ENCODE measurements around the gene ZNF438. TPM values are rescaled to one million over a fixed set of nuclear protein-coding genes. Genes with fewer than 3 reads are reported as not detected.

The ZNF438 gene
- total and polyA plus RNA-seq, 10 of the 15 experiments (the other 5 are each of a cell fraction or from before 2014, with no cell fraction given) = 0.93 to 5.2 (median 1.9) TPM

- Histone ChIP-seq H3K4me2 (ENCODE audit: control insufficient read depth, insufficient read depth) (no peak overlapping the region), H3K9me3 (replicated peaks; ENCODE audit: control insufficient read depth, insufficient read depth, low read length) (peaks cover 5% of the 10 kb centered on the region), H3K36me3 (ENCODE audit: control insufficient read depth in 2 of 2, insufficient read depth in 2 of 2, low read length in 1 of 2) (peaks cover 0 to 4% of the 10 kb centered on the region in 2 experiments; a peak in 1 of 4 replicates), H3K4me1 (ENCODE audit: control insufficient read depth, insufficient read depth, low read length) (peaks cover 1% of the 10 kb centered on the region; the same call in 1 of the 2 replicates), H3K4me3 (no peak overlapping the region), H2AFZ (ENCODE audit: control insufficient read depth, low read depth, low read length) (no peak overlapping the region), H3K27me3 (replicated peaks in 1 of 2; ENCODE audit: control insufficient read depth in 2 of 2, insufficient read depth in 2 of 2, low read length in 1 of 2) (no peaks in the 10 kb centered on the region), H4K20me1 (ENCODE audit: control insufficient read depth, insufficient read depth) (no peaks in the 10 kb centered on the region), H3K79me2 (ENCODE audit: control insufficient read depth, insufficient read depth, low read length) (no peaks in the 10 kb centered on the region), H3K9ac (ENCODE audit: control insufficient read depth, insufficient read depth, low read length) (no peak overlapping the region), H3K27ac (ENCODE audit: control insufficient read depth, insufficient read depth) (no peak overlapping the region)
- 74% methylated on average over 4 of the region's 4 CpGs for WGBS (ENCODE audit: insufficient coverage, insufficient replicate concordance, low lambda C conversion rate, missing lambda C conversion rate)
- FAIRE-seq (no peak), ATAC-seq (no peak), DNase-seq (ENCODE audit: low read depth, low spot score) (no peak)
- ChIA-PET RAD21 (ENCODE audit: unreplicated experiment) (no interaction called here), SMC1A (ENCODE audit: uncharacterized antibody, unreplicated experiment) (interaction anchor here (1.2 kb wide), 1 partner anchor 16 kb away, joined by 4 read pairs; no protein-coding TSS in a partner anchor), POLR2A (interaction anchor here (0.6 kb wide), 1 partner anchor 15 kb away, joined by 6 read pairs; no protein-coding TSS in a partner anchor), CTCF (no interaction called here)
- no TSS peak for BruUV-seq (replicated peaks)
- intact Hi-C loops (cut with micrococcal nuclease; ENCODE audit: unreplicated experiment) (no loop called here), in situ Hi-C loops (cut with MboI) (no loop called here)
- TF ChIP-seq MEF2B (IDR thresholded peaks at IDR 0.05; ENCODE audit: partially characterized antibody, poor library complexity, severe bottlenecking) = no peak
- TF ChIP-seq KDM1A (IDR thresholded peaks at IDR 0.05; ENCODE audit: borderline replicate concordance) = no peak
- TF ChIP-seq SUZ12 (IDR thresholded peaks at IDR 0.05; ENCODE audit: unreplicated experiment) = no peak
- TF ChIP-seq MEF2A (IDR thresholded peaks at IDR 0.05; ENCODE audit: insufficient read depth, low read depth, low read length) = no peak
- TF ChIP-seq ETV6 (conservative IDR thresholded peaks at IDR 0.05 in 1 of 2, IDR thresholded peaks at IDR 0.05 in 1 of 2; ENCODE audit: borderline replicate concordance in 1 of 2, low read depth in 1 of 2) = no peak
- no peak for TF ChIP-seq ZNF622 (IDR thresholded peaks at IDR 0.05)
- no peak for TF ChIP-seq RFX5 (IDR thresholded peaks at IDR 0.05; ENCODE audit: low read depth, low read length)
- no peak for TF ChIP-seq RAD51 (IDR thresholded peaks at IDR 0.05)
- no peak for TF ChIP-seq CEBPB (IDR thresholded peaks at IDR 0.05; ENCODE audit: borderline replicate concordance in 1 of 2, low read depth in 2 of 2, low read length in 2 of 2)
- no peak for TF ChIP-seq CBFB (IDR thresholded peaks at IDR 0.05; ENCODE audit: low read depth)
- no peak for TF ChIP-seq TBL1XR1 (IDR thresholded peaks at IDR 0.05; ENCODE audit: low read depth, low read length)
Measured at GRCh38 chr10:30992681-30993080, 39.0 kb downstream of the ZNF438 start.
